CD4-positive, alpha-beta T cell treated with Interleukin-15 for 1 hour (primary cell): ENCODE results near the gene SAPCD2.

Source experiments
- DNase-seq: peaks from one replicate; pipeline ENCODE4 v3.0.0-alpha.2; 2020

SAPCD2 gene

GRCh38 chr9:137028263-137029057 lies 41.9 kb downstream of the SAPCD2 start:
- peak; percentile 69 for DNase-seq

- no peak for DNase-seq
Measured at GRCh38 chr9:137027369-137028262, 42.7 kb downstream of the SAPCD2 start, which contains the start of gene ABCA2. TSS of gene ABCA2 (minus strand) at chr9:137028237. CDS start at chr9:137028140, 97 bp downstream.

DNA sequence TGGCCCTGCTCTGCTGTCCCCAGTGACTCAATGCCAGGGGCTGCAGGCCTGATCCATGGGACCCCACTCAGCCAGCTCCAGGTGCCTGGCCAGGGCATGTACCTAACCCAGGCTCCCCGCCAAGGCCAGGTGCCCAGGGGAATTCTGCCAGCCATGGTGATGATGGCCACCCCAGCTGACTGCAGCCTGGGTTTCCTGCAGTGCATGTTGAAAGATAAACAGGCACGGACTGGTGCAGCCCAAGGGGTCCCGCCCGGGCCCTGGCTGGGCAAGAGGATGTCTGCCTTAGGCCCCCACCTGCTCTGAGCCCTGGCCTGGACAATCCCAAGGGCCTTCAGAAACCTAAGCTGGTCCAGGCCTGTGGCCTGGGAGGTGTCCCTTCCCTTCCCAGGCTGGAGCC lies 43.5 kb downstream of the SAPCD2 start:
- DNase-seq = no peak

DNA sequence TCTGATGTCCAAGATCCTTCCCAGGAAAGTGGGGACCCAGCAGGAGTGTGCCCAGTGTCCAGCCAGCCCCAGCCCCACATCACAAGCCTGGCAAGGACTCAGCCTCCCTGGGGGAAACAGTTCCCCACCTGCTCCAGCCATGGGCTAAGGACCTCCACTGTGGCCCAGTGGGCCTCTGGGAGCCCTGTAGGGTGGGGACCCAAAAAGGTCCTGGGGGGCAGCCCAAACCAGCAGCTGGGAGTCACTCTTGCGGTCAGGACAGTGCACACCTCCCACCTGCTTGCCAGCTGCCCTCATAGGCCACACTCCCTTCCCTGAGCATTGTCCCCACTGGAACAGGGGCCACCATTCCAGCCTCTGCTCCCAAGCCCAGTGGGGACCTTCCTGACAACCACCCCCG lies 44.0 kb downstream of the SAPCD2 start:
- DNase-seq = no peak

GRCh38 chr9:137025517-137025966 lies 44.8 kb downstream of the SAPCD2 start:
- peak; percentile 60 for DNase-seq

DNA sequence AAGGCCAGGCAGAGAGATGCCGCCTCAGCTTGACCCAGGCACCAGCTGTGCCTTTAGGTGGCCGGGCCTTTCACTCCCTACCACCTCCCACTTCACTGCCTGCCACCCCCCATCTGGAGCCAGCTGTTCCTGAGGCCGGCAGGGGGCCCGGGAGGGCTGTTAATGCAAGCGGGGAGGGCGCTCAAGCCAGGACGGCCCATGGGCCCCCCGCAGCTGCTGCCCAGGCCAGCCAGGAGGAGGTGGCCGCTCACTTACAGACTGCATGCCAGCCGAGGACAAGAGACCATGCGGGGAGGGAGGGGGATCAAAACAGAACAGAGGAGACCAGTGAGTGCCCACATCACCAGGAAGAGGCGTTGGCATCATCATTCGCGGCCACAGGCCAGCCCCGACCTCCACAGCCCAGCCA lies 46.8 kb downstream of the SAPCD2 start:
- DNase-seq = no peak

GRCh38 chr9:137023157-137023556 lies 47.2 kb downstream of the SAPCD2 start:
- DNase-seq = no peak

GRCh38 chr9:137022662-137023008 lies 47.7 kb downstream of the SAPCD2 start:
- no peak for DNase-seq

- peak; percentile 77 for DNase-seq
Measured at GRCh38 chr9:137021979-137022661, 48.2 kb downstream of the SAPCD2 start.

- DNase-seq = no peak
Measured at GRCh38 chr9:137021568-137021978, 48.8 kb downstream of the SAPCD2 start.

GRCh38 chr9:137020771-137021567 lies 49.4 kb downstream of the SAPCD2 start:
- no peak for DNase-seq

DNA sequence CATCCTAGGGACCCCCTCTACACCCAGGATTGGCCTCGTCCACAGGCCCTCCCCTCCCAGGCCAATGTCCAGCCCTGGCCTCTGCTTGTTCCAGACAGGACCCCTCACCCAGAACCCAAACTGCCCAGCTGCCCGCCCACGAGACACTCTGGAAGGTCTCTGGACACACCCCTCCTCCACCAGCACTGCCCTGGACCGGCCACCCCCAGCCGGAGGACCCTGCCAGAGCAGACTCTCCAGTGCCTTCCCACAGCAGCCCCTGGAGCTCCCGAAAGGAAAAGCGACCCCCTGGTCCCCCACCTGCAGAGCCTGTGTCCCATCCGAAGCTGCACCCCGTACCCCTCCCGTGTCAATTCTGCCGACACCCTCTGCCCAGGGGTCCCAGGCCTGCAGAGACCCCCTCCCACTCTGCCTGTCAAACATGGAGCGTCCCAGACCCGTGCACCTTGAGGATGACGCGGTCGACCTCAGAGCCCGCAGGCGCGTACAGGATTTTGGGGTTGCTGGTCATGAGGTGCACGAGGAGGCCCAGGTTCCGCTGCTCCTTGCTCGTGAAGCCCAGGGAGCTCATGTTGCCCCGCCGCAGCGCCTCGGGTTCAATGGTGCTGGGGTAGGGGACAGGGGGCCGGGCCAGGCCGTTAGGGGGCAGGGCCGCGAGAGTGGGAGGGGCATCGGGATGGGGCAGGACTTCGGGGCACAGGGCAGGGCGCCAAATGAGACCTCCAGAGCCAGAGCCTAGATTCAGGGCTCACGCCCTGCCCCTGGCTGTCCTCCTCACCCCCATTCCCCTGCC lies 50.3 kb downstream of the SAPCD2 start:
- no peak for DNase-seq

DNA sequence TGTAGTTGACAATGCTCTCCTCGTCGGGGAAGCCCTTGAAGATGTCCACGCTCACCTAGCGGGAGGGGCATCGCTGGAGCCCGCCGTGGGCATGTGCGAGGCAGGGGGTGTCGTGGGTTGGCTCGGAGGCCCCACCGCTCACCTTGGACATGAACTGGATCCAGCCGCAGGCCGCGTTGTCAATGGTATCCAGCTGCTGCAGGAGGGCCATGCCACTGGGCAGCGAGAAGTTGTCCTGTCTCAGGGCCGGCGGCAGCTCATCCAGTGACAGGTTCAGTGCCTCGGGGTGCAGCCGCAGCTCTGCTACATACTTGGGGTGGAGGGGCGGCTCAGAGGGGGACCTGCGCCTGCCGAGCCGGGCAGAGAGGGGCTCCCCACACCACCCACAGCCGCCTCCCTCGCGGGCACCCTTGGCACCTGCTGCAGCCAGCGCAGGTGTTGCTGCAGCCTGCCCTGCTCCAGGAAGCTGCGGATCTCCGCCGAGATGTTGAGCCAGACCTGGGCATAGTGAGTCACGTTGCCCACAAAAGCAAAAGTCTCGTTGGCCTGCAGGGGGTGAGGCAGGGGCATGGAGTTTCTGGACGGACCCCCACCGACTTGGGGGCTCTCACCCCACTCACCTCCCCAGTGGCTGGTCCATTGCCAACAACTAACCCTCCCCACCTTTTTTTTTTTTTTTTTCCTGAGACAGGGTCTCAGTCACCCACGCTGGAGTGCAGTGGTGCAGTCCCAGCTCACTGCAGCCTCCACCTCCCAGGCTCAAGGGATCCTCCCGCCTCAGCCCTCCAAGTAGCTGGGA lies 51.4 kb downstream of the SAPCD2 start:
- DNase-seq = no peak

- DNase-seq = no peak
Measured at GRCh38 chr9:137017791-137018497, 52.4 kb downstream of the SAPCD2 start.

DNA sequence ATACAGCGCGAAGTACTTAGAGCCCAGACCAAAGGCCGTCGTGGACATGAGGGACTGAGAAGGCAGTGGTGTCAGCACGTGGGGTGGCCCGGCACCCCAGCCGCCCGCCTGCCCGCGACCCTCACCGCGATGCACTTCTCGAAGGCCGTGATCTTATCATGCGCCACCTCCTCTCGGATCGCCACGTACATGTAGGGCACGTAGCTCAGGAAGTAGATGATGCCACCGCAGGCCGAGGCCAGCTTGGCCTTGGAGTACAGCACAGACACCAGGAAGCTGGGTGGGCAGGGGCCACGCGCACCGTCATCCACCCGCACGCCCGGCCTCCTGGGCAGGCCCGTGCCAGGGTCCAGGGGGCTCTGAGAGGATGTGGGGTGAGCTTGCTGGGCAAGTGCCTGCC lies 53.3 kb downstream of the SAPCD2 start:
- DNase-seq = no peak

- no peak for DNase-seq
Measured at GRCh38 chr9:137016436-137016835, 53.9 kb downstream of the SAPCD2 start.

GRCh38 chr9:137015976-137016375 lies 54.4 kb downstream of the SAPCD2 start:
- DNase-seq = no peak

GRCh38 chr9:137015540-137015930 lies 54.8 kb downstream of the SAPCD2 start:
- DNase-seq = no peak

- no peak for DNase-seq
Measured at GRCh38 chr9:137014776-137015539, 55.4 kb downstream of the SAPCD2 start.
